ENCODE results near the gene FOXD2.

The FOXD2 gene

GRCh38 chr1:47465605-47466004 is 27.8 kb downstream of the FOXD2 start:
- no peak for DNase-seq (ENCODE audit: low read depth)

GRCh38 chr1:47468709-47469389 is 31.0 kb downstream of the FOXD2 start:
- DNase-seq (ENCODE audit: low read depth) = no peak

- DNase-seq (ENCODE audit: low read depth) = no peak
Observed at GRCh38 chr1:47469390-47469759, 31.5 kb downstream of the FOXD2 start.

- DNase-seq (ENCODE audit: low read depth) = no peak
Observed at GRCh38 chr1:47469910-47470309, 32.1 kb downstream of the FOXD2 start.

- DNase-seq (ENCODE audit: low read depth) = no peak
Observed at GRCh38 chr1:47471163-47471562, 33.3 kb downstream of the FOXD2 start.

- DNase-seq (ENCODE audit: low read depth) = no peak
Observed at GRCh38 chr1:47474278-47475193, 36.7 kb downstream of the FOXD2 start.

GRCh38 chr1:47477595-47478080 is 39.8 kb downstream of the FOXD2 start:
- DNase-seq (ENCODE audit: low read depth) = no peak

- DNase-seq (ENCODE audit: low read depth) = no peak
Observed at GRCh38 chr1:47478090-47478489, 40.2 kb downstream of the FOXD2 start.

GRCh38 chr1:47479664-47480063 is 41.8 kb downstream of the FOXD2 start:
- DNase-seq (ENCODE audit: low read depth) = no peak

- no peak for DNase-seq (ENCODE audit: low read depth)
Observed at GRCh38 chr1:47481936-47482335, 44.1 kb downstream of the FOXD2 start.

GRCh38 chr1:47482786-47483185 is 44.9 kb downstream of the FOXD2 start:
- no peak for DNase-seq (ENCODE audit: low read depth)

GRCh38 chr1:47483651-47484050 is 45.8 kb downstream of the FOXD2 start:
- no peak for DNase-seq (ENCODE audit: low read depth)

GRCh38 chr1:47485817-47486216 is 48.0 kb downstream of the FOXD2 start:
- no peak for DNase-seq (ENCODE audit: low read depth)

- DNase-seq (ENCODE audit: low read depth) = no peak
Observed at GRCh38 chr1:47487332-47487731, 49.5 kb downstream of the FOXD2 start.

GRCh38 chr1:47487850-47488450 is 50.1 kb downstream of the FOXD2 start:
- DNase-seq (ENCODE audit: low read depth) = no peak
